Endothelial cell of umbilical vein (primary cell): ENCODE data around the gene TNFRSF21. TPM values are rescaled to one million over a fixed set of nuclear protein-coding genes. Genes with fewer than 3 reads are reported as not detected.

Source experiments
- BruUV-seq: library from RNA; stranded (reverse); fragments of 400-500 nt; replicated peaks from 2 replicates; lab custom pipeline; 2021; lab: Mats Ljungman, UMichigan
- CTCF ChIA-PET: fragments of 300-600, 350-600 bp; sonication (Branson Sonifier 250); formaldehyde crosslinking; loops from one replicate; lab custom pipeline; 2021; ENCODE audit warnings: antibody characterized with exemption, inconsistent platforms; lab: Charles Lee
- POLR2A ChIA-PET: fragments of 300-600, 350-600 bp; sonication (Branson Sonifier 250); formaldehyde crosslinking; loops from one replicate; lab custom pipeline; 2021; ENCODE audit warnings: antibody characterized with exemption, inconsistent platforms; lab: Charles Lee
- DNase-seq: peaks from one replicate; pipeline ENCODE4 v3.0.0-alpha.2; 2011; ENCODE audit warnings: low read depth, low spot score
- FAIRE-seq: peaks from 2 replicates; lab custom pipeline; 2011; peaks lifted over from hg19 to GRCh38; lab: Jason Lieb, UNC
- H2AFZ ChIP-seq: 2 replicates; pipeline ENCODE4 v1.6.0; 2012; ENCODE audit warnings: low read depth, low read length, control low read depth, inconsistent platforms
- H3K27ac ChIP-seq: 2 replicates; pipeline ENCODE4 v1.5.1; 2011; ENCODE audit warnings: low read depth, mild to moderate bottlenecking, control low read depth, low read length, moderate library complexity; ENCODE audit not compliant: insufficient read depth
- H3K27me3 ChIP-seq, 2 experiments: 2 replicates each; pipeline versions ENCODE4 v1.6.0 to v1.6.1; 2011; ENCODE audit warnings: low read length in 2 of 2, mixed read lengths in 1 of 2; ENCODE audit not compliant: control insufficient read depth in 2 of 2, insufficient read depth in 2 of 2
- H3K36me3 ChIP-seq, 2 experiments: 2 replicates in 1 of 2; 3 replicates in 1 of 2; pipeline ENCODE4 v1.5.1; 2011; ENCODE audit warnings: low read length in 2 of 2, mild to moderate bottlenecking in 1 of 2, moderate library complexity in 1 of 2; ENCODE audit not compliant: control insufficient read depth in 2 of 2, insufficient read depth in 2 of 2; ENCODE audit errors: extremely low read depth in 1 of 2
- H3K4me1 ChIP-seq: 3 replicates; pipeline ENCODE4 v1.5.1; 2011; ENCODE audit warnings: mild to moderate bottlenecking, low read length; ENCODE audit not compliant: control insufficient read depth, insufficient read depth; ENCODE audit errors: extremely low read depth
- H3K4me2 ChIP-seq: 2 replicates; pipeline ENCODE4 v1.6.1; 2011; ENCODE audit warnings: low read length, control low read depth, mixed read lengths; ENCODE audit not compliant: insufficient read depth
- H3K4me3 ChIP-seq, 3 experiments: fragments of 200-600 bp in 1 of 3; sonication (generic), shearing (Covaris generic) in 1 of 3; replicated peaks in 1 of 3; 2 replicates each; pipeline ENCODE4 v1.5.1; 2011 to 2016; ENCODE audit warnings: control low read depth in 3 of 3, low read length in 3 of 3, mild to moderate bottlenecking in 2 of 3, inconsistent platforms in 1 of 3, low read depth in 1 of 3, moderate library complexity in 1 of 3; ENCODE audit not compliant: insufficient read depth in 1 of 3
- H3K79me2 ChIP-seq: 2 replicates; pipeline ENCODE4 v1.6.0; 2012; ENCODE audit warnings: low read length, inconsistent platforms; ENCODE audit not compliant: control insufficient read depth, insufficient read depth
- H3K9ac ChIP-seq: replicated peaks from 2 replicates; pipeline ENCODE3; 2011; ENCODE audit warnings: low read length, control low read depth; ENCODE audit not compliant: insufficient read depth; ENCODE audit errors: extremely low read depth
- H3K9me1 ChIP-seq: replicated peaks from 3 replicates; pipeline ENCODE4 v1.6.0; 2011; ENCODE audit warnings: mild to moderate bottlenecking, low read length; ENCODE audit not compliant: control insufficient read depth, insufficient read depth; ENCODE audit errors: extremely low read depth
- H3K9me3 ChIP-seq: replicated peaks from 2 replicates; pipeline ENCODE4 v1.5.1; 2012; ENCODE audit warnings: low read length, inconsistent platforms; ENCODE audit not compliant: control insufficient read depth, insufficient read depth
- H4K20me1 ChIP-seq: replicated peaks from 2 replicates; pipeline ENCODE3; 2011; ENCODE audit warnings: mild to moderate bottlenecking, low read length; ENCODE audit not compliant: control insufficient read depth, insufficient read depth; ENCODE audit errors: extremely low read depth
- CTCF ChIP-seq, 2 donors: IDR thresholded peaks; 1 replicate in 1 of 2; 2 replicates in 1 of 2; pipeline ENCODE4 v1.5.1; 2011; ENCODE audit warnings: low read length in 2 of 2, mild to moderate bottlenecking in 2 of 2, moderate library complexity in 2 of 2, control low read depth in 1 of 2, inconsistent platforms in 1 of 2, low read depth in 1 of 2; ENCODE audit not compliant: insufficient read depth in 1 of 2; ENCODE audit errors: extremely low read depth in 1 of 2
- EZH2 ChIP-seq: IDR thresholded peaks from 2 replicates; pipeline ENCODE4 v1.6.1; 2012; ENCODE audit warnings: borderline replicate concordance, low read depth, mild to moderate bottlenecking, moderate library complexity, low read length, inconsistent platforms; ENCODE audit not compliant: severe bottlenecking
- FOS ChIP-seq: IDR thresholded peaks from 2 replicates; pipeline ENCODE4 v1.6.1; 2011; ENCODE audit warnings: mild to moderate bottlenecking, low read length, moderate library complexity, borderline replicate concordance; ENCODE audit not compliant: insufficient read depth
- GATA2 ChIP-seq: IDR thresholded peaks from 2 replicates; pipeline ENCODE4 v1.7.0; 2011; ENCODE audit warnings: low read depth, mild to moderate bottlenecking, moderate library complexity, mixed read lengths, low read length; ENCODE audit not compliant: insufficient read length, insufficient read depth
- JUN ChIP-seq: IDR thresholded peaks from 2 replicates; pipeline ENCODE4 v1.6.1; 2011; ENCODE audit warnings: borderline replicate concordance, low read depth; ENCODE audit not compliant: insufficient read length, insufficient read depth
- MAX ChIP-seq: IDR thresholded peaks from 2 replicates; pipeline ENCODE4 v1.6.1; 2011; ENCODE audit not compliant: insufficient read depth, insufficient read length
- MYC ChIP-seq: IDR thresholded peaks from one replicate; pipeline ENCODE4 v1.6.1; 2011; ENCODE audit warnings: mild to moderate bottlenecking, low read depth, low read length
- POLR2A ChIP-seq: IDR thresholded peaks from 2 replicates; pipeline ENCODE4 v1.6.1; 2012; ENCODE audit warnings: low read depth, mild to moderate bottlenecking, control low read depth, low read length
- POLR2AphosphoS5 ChIP-seq: IDR thresholded peaks from 2 replicates; pipeline ENCODE4 v1.6.1; 2012; ENCODE audit warnings: low read depth, mild to moderate bottlenecking, control low read depth, low read length, moderate library complexity; ENCODE audit not compliant: insufficient read depth
- dilution Hi-C: fragments of 300-500 bp; cut with MboI; formaldehyde crosslinking; loops from one replicate; pipeline ENCODE4 v1.15.0; 2019; ENCODE audit warnings: low sequenced_read_pairs; ENCODE audit not compliant: extremely low pct_ligation_motif_present
- intact Hi-C: fragments of 100-400 bp; cut with micrococcal nuclease; formaldehyde crosslinking; loops from one replicate; pipeline ENCODE4 v1.10.0; 2022
- polyA plus RNA-seq, 4 experiments: library from polyadenylated mRNA; depleted of rRNA in 3 of 4; stranded (reverse) in 3 of 4; unstranded in 1 of 4; fragments of >200 nt; gene quantifications; 2 replicates each; pipeline versions ENCODE4 v1.2.1 to v1.2.3, GENCODE V29; 2011 to 2012; ENCODE audit warnings: missing spikeins in 1 of 4
- total RNA-seq: library from RNA; stranded (reverse); gene quantifications from 2 replicates; pipeline ENCODE4 v1.2.3, GENCODE V29; 2021

TNFRSF21 gene
- total and polyA plus RNA-seq, 2 donors (not counting 3 experiments of a cell fraction or from before 2014, with no cell fraction given), result 26.0 to 40.6 TPM

DNA sequence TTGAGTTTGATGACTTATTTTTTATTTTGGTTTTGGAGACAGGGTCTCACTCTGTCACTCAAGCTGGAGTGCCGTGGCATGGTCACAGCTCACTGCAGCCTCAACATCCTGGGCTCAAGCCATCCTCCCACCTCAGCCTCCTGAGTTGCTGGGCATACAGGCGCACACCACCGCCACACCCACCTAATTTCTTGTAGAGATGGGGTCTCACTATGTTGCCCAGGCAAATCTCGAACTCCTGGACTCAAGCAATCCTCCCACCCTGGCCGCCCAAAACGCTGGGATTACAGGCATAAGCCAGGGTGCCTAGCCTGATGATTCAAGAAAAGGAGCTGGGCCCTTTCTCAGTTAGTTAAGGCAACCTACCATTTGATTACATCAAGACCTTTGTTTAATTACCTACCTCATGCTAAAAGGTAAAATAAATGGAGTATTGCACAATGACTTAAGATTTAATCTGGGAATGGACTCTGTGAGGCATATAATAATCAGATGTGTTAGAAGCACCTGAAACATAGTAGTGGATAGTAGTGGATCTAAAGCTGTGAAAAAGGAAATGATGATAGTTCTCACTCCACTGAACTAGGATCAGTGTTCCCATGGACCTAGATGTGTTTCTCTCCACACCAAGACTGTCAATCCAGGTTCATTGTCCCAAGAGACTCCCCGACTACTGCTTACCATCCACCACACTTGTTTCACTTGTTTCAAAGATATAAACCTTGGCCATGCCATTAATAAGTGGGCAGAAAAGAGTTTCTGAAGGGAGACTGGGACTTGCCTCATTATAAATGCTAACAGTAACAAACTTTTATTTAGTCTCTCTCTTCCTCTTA, 2.1 kb downstream of the TNFRSF21 start:
- no peaks in the 10 kb centered on the region for H3K9me1 ChIP-seq
- ChIA-PET POLR2A (no interaction called here), CTCF (interaction anchor here (1.1 to 7.4 kb wide), 6 partner anchors 8 to 459 kb away, joined by 3 to 129 read pairs (median 8); no protein-coding TSS in a partner anchor)
- no TSS peak for BruUV-seq
- DNase-seq (peak; percentile 46), FAIRE-seq (no peak)
- H3K9me3 ChIP-seq, result no peaks in the 10 kb centered on the region
- peak overlapping the region; percentile 72 for H3K9ac ChIP-seq
- H4K20me1 ChIP-seq, result peaks cover 3% of the 10 kb centered on the region
- peak overlapping the region; percentile 86 for H3K4me2 ChIP-seq
- peaks cover 38% of the 10 kb centered on the region for H3K79me2 ChIP-seq
- TF ChIP-seq GATA2 (no peak), CTCF (IDR thresholded peaks at IDR 0.05; ENCODE audit: extremely low read depth in 1 of 2, insufficient read depth in 1 of 2, low read depth in 1 of 2, low read length in 2 of 2) (no peak), MYC (no peak), FOS (no peak), JUN (no peak), MAX (no peak), POLR2AphosphoS5 (no peak), EZH2 (no peak), POLR2A (no peak)
- H3K27ac ChIP-seq, result no peak overlapping the region
- H3K4me3 ChIP-seq, result peak overlapping the region in 2 of 3 experiments; percentile 80 to 86
- no peaks in the 10 kb centered on the region for H3K27me3 ChIP-seq
- H2AFZ ChIP-seq, result peak overlapping the region; percentile 8
- intact Hi-C loops (loop anchor here (2.0 to 5.0 kb wide), 2 partner anchors 361 to 890 kb away; no protein-coding TSS in a partner anchor), dilution Hi-C loops (no loop called here)
- H3K36me3 ChIP-seq, result no peaks in the 10 kb centered on the region
- peaks cover 16% of the 10 kb centered on the region for H3K4me1 ChIP-seq
